Natural killer cell (primary cell): ENCODE results near the gene GALK1. TPM values are rescaled to one million over a fixed set of nuclear protein-coding genes. Genes with fewer than 3 reads are reported as not detected.

ENCODE experiments used
- ATAC-seq, 3 donors: fragments of 150-1000 bp in 2 of 3; fragments of 200-7000 bp in 1 of 3; cut with Tn5 transposase; 1 replicate in 1 of 3; 2 replicates in 2 of 3; pipeline ENCODE4 v1.10.0; 2021; ENCODE audit warnings: mild to moderate bottlenecking in 2 of 3, moderate library complexity in 2 of 3
- DNase-seq, 2 donors: peaks; one replicate each; pipeline versions ENCODE4 v3.0.0 to v3.0.0-alpha.2; 2013 to 2021; ENCODE audit warnings: mixed read lengths in 1 of 2
- H3K27ac ChIP-seq: one replicate; pipeline ENCODE4 v1.5.1; 2013; ENCODE audit warnings: mild to moderate bottlenecking, low read length
- H3K27me3 ChIP-seq: one replicate; pipeline ENCODE4 v1.6.1; 2013; ENCODE audit warnings: low read length; ENCODE audit not compliant: control insufficient read depth, insufficient read depth
- H3K36me3 ChIP-seq: one replicate; pipeline ENCODE4 v1.6.1; 2013; ENCODE audit warnings: low read length; ENCODE audit not compliant: control insufficient read depth, insufficient read depth
- H3K4me1 ChIP-seq: one replicate; pipeline ENCODE4 v1.6.1; 2013; ENCODE audit warnings: low read length; ENCODE audit not compliant: control insufficient read depth, insufficient read depth
- H3K4me3 ChIP-seq: one replicate; pipeline ENCODE4 v1.5.1; 2013; ENCODE audit warnings: low read length
- H3K9me3 ChIP-seq: one replicate; pipeline ENCODE4 v1.6.1; 2013; ENCODE audit warnings: low read length; ENCODE audit not compliant: control insufficient read depth, insufficient read depth
- H3K27ac Mint-ChIP-seq, 2 donors: one replicate each; pipeline ENCODE4 v1.8.0; 2022; ENCODE audit warnings: mild to moderate bottlenecking in 2 of 2, mixed read lengths in 2 of 2, moderate library complexity in 1 of 2
- H3K27me3 Mint-ChIP-seq, 2 donors: one replicate each; pipeline ENCODE4 v1.8.0; 2022; ENCODE audit warnings: low read depth in 2 of 2, mixed read lengths in 2 of 2
- H3K36me3 Mint-ChIP-seq: one replicate; pipeline ENCODE4 v1.8.0; 2022; ENCODE audit warnings: mixed read lengths
- H3K4me1 Mint-ChIP-seq, 2 donors: one replicate each; pipeline ENCODE4 v1.8.0; 2022; ENCODE audit warnings: mixed read lengths in 2 of 2
- H3K4me3 Mint-ChIP-seq: one replicate; pipeline ENCODE4 v1.8.0; 2022; ENCODE audit warnings: mild to moderate bottlenecking, moderate library complexity, mixed read lengths
- H3K9me3 Mint-ChIP-seq, 2 donors: one replicate each; pipeline ENCODE4 v1.8.0; 2022; ENCODE audit warnings: mixed read lengths in 2 of 2
- CTCF ChIP-seq: fragments of 200-600 bp; IDR thresholded peaks from one replicate; pipeline ENCODE4 v1.8.0; 2022; ENCODE audit warnings: antibody characterized with exemption
- WGBS: methylation state at CpG from one replicate; pipeline ENCODE4 v1.1.7; 2013; ENCODE audit warnings: missing lambda C conversion rate; ENCODE audit not compliant: insufficient coverage; 5-methylcytosine and 5-hydroxymethylcytosine counted together
- intact Hi-C: fragments of 100-400 bp; cut with micrococcal nuclease; formaldehyde crosslinking; loops from one replicate; pipeline ENCODE4 v1.14.2; 2022
- total RNA-seq, 4 donors: library from RNA; stranded (reverse); fragments of 120-200 nt in 1 of 4; gene quantifications; one replicate each; pipeline versions ENCODE4 v1.2.3 to v1.2.4, GENCODE V29; 2013 to 2022

The GALK1 gene
- total RNA-seq, 3 donors from 2014 or later (not counting 1 experiment from before 2014, with no cell fraction given), result 11.9 to 15.9 (median 12.6) TPM

- Histone ChIP-seq H3K27me3 (no peaks in the 10 kb centered on the region), H3K4me3 (no peak overlapping the region), H3K27ac (no peak overlapping the region), H3K4me1 (no peaks in the 10 kb centered on the region), H3K36me3 (peaks cover 39% of the 10 kb centered on the region), H3K9me3 (no peaks in the 10 kb centered on the region)
- intact Hi-C loops, result no loop called here
- Mint-ChIP-seq H3K27ac (no peak overlapping the region), H3K36me3 (no peaks in the 10 kb centered on the region), H3K4me3 (no peak overlapping the region), H3K27me3 (no peaks in the 10 kb centered on the region), H3K4me1 (peaks cover 0 to 10% of the 10 kb centered on the region in 2 donors), H3K9me3 (no peaks in the 10 kb centered on the region)
- 98% methylated on average over 24 of the region's 24 CpGs for WGBS
- TF ChIP-seq CTCF, result no peak
- no peak for ATAC-seq
- DNase-seq, result no peak
Observed at GRCh38 chr17:75809631-75810111, 44.7 kb upstream of the GALK1 start.

GRCh38 chr17:75808905-75809621, 44.1 kb upstream of the GALK1 start:
- no peaks in the 10 kb centered on the region for H3K27me3 ChIP-seq
- no peak for DNase-seq
- TF ChIP-seq CTCF, result no peak
- no peaks in the 10 kb centered on the region for H3K27me3 Mint-ChIP-seq
- H3K27ac ChIP-seq, result no peak overlapping the region
- H3K9me3 ChIP-seq, result no peaks in the 10 kb centered on the region
- H3K36me3 Mint-ChIP-seq, result no peaks in the 10 kb centered on the region
- no peak overlapping the region for H3K4me3 Mint-ChIP-seq
- H3K4me3 ChIP-seq, result no peak overlapping the region
- peaks cover 0 to 10% of the 10 kb centered on the region in 2 donors for H3K4me1 Mint-ChIP-seq
- intact Hi-C loops, result no loop called here
- H3K9me3 Mint-ChIP-seq, result no peaks in the 10 kb centered on the region
- ATAC-seq, result no peak
- 88% methylated on average over 18 of the region's 18 CpGs for WGBS
- peak overlapping the region; percentile 23 to 31 for H3K27ac Mint-ChIP-seq
- H3K4me1 ChIP-seq, result no peaks in the 10 kb centered on the region
- peaks cover 36% of the 10 kb centered on the region for H3K36me3 ChIP-seq

- Histone ChIP-seq H3K9me3 (no peaks in the 10 kb centered on the region), H3K27ac (no peak overlapping the region), H3K36me3 (peaks cover 30% of the 10 kb centered on the region), H3K4me1 (no peaks in the 10 kb centered on the region), H3K4me3 (no peak overlapping the region), H3K27me3 (no peaks in the 10 kb centered on the region)
- ATAC-seq, result no peak
- Mint-ChIP-seq H3K9me3 (no peaks in the 10 kb centered on the region), H3K36me3 (no peaks in the 10 kb centered on the region), H3K4me3 (no peak overlapping the region), H3K27me3 (no peaks in the 10 kb centered on the region), H3K27ac (peak overlapping the region; percentile 23 to 31), H3K4me1 (peaks cover 0 to 11% of the 10 kb centered on the region in 2 donors)
- TF ChIP-seq CTCF, result no peak
- 88% methylated on average over 4 of the region's 4 CpGs for WGBS
- no peak for DNase-seq
- intact Hi-C loops, result no loop called here
Observed at GRCh38 chr17:75808549-75808904, 43.5 kb upstream of the GALK1 start.

- Mint-ChIP-seq H3K27ac (peak overlapping the region in 1 of 2 donors; percentile 23), H3K4me1 (peaks cover 0 to 13% of the 10 kb centered on the region in 2 donors), H3K9me3 (no peaks in the 10 kb centered on the region), H3K27me3 (no peaks in the 10 kb centered on the region), H3K36me3 (no peaks in the 10 kb centered on the region), H3K4me3 (no peak overlapping the region)
- H3K36me3 ChIP-seq, result peaks cover 24% of the 10 kb centered on the region
- WGBS, result 86% methylated on average over 3 of the region's 3 CpGs
- no peak overlapping the region for H3K4me3 ChIP-seq
- H3K27ac ChIP-seq, result no peak overlapping the region
- intact Hi-C loops, result no loop called here
- ATAC-seq, result no peak
- TF ChIP-seq CTCF, result no peak
- no peaks in the 10 kb centered on the region for H3K4me1 ChIP-seq
- DNase-seq, result no peak
- no peaks in the 10 kb centered on the region for H3K9me3 ChIP-seq
- no peaks in the 10 kb centered on the region for H3K27me3 ChIP-seq
Observed at GRCh38 chr17:75807861-75808260, 42.9 kb upstream of the GALK1 start.
